ENCODE results near the gene SGK1. TPM values are rescaled to one million over a fixed set of nuclear protein-coding genes. Genes with fewer than 3 reads are reported as not detected.
"Not testable (repeated sequence)": the region's sequence is repeated elsewhere in the genome, so short reads cannot be mapped to it uniquely, and the experiment has no call there.

Gene SGK1
- total and polyA plus RNA-seq, 5 donors = 21.7 to 55.3 (median 42.0) TPM

DNA sequence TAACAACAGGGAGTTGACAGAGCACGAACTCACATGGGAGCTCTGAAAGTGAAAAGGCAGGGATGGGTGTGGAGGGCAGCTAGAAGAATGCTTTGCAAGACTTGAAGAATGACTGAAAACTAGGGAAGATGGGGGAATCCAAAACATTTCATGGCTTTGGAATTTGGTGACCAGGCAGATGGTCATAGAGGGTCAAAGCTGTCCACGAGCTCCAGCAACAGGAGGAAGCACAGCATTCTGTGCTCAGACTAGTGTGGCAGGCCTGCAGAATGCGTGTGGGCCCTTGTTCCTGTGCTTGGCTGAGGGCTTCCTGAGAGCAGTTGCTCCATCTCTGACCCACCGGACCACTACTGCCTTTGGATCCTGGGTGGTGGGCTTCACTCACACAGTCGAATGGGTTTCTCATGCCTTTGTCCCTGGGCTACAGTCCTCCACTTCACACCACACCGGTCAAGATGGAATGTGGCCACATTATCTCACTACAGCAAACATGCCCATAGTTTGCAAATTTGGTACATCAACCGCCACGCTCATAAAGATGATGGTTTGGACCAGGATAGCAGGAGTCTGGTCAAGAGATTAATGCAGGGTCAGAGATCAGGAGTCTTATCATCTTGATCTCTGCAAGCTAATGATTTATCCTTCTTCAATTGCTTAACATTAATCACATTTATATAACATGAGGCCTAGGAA, 100.7 kb downstream of the SGK1 start:
- intact Hi-C loops (cut with DNase I) = no loop called here
- WGBS = 94% methylated on average over 8 of the region's 8 CpGs
- DNase-seq = no peak
- Histone ChIP-seq H3K4me1 (ENCODE audit: control insufficient read depth, insufficient read depth, low read length) (no peaks in the 10 kb centered on the region), H3K9me3 (ENCODE audit: control insufficient read depth, low read length) (no peaks in the 10 kb centered on the region), H3K4me3 (ENCODE audit: low read length) (no peak overlapping the region), H3K27ac (ENCODE audit: low read length) (no peak overlapping the region), H3K27me3 (ENCODE audit: control insufficient read depth, insufficient read depth) (no peaks in the 10 kb centered on the region)
- ATAC-seq = no peak

- Histone ChIP-seq H3K27ac (ENCODE audit: low read length) (no peak overlapping the region), H3K4me3 (ENCODE audit: low read length) (no peak overlapping the region), H3K27me3 (ENCODE audit: control insufficient read depth, insufficient read depth) (no peaks in the 10 kb centered on the region), H3K4me1 (ENCODE audit: control insufficient read depth, insufficient read depth, low read length) (no peaks in the 10 kb centered on the region), H3K9me3 (ENCODE audit: control insufficient read depth, low read length) (no peaks in the 10 kb centered on the region)
- intact Hi-C loops (cut with DNase I) = no loop called here
- ATAC-seq (no peak), DNase-seq (no peak)
- WGBS = 79% methylated on average over 5 of the region's 5 CpGs
Observed at GRCh38 chr6:134216301-134217010, 101.5 kb downstream of the SGK1 start.

DNA sequence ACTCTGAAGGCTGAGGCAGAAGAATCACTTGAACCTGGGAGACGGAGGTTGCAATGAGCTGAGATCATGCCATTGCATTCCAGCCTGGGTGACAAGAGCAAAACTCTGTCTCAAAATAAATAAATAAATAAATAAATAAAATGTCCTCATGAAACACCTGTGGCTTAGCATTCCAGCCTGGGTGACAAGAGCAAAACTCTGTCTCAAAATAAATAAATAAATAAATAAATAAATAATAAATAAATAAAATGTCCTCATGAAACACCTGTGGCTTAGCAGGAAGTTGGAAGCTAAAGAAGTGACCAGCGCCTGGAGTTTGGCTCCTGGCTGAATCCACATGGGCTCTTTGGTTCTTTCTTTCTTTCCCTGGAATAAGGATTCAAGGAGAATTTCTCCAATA, 104.5 kb downstream of the SGK1 start:
- H3K4me3 ChIP-seq (ENCODE audit: low read length); DNase-seq; H3K27ac ChIP-seq (ENCODE audit: low read length); H3K27me3 ChIP-seq (ENCODE audit: control insufficient read depth, insufficient read depth); intact Hi-C loops (cut with DNase I); ATAC-seq; H3K9me3 ChIP-seq (ENCODE audit: control insufficient read depth, low read length); H3K4me1 ChIP-seq (ENCODE audit: control insufficient read depth, insufficient read depth, low read length): not testable (repeated sequence)
- WGBS = 97% methylated on average over 2 of the region's 2 CpGs

- Histone ChIP-seq H3K27ac (ENCODE audit: low read length) (no peak overlapping the region), H3K9me3 (ENCODE audit: control insufficient read depth, low read length) (no peaks in the 10 kb centered on the region), H3K4me1 (ENCODE audit: control insufficient read depth, insufficient read depth, low read length) (no peaks in the 10 kb centered on the region), H3K4me3 (ENCODE audit: low read length) (no peak overlapping the region), H3K27me3 (ENCODE audit: control insufficient read depth, insufficient read depth) (no peaks in the 10 kb centered on the region)
- no peak for ATAC-seq
- 79% methylated on average over 3 of the region's 3 CpGs for WGBS
- DNase-seq = no peak
- intact Hi-C loops (cut with DNase I) = no loop called here
Observed at GRCh38 chr6:134211297-134211696, 106.6 kb downstream of the SGK1 start.

DNA sequence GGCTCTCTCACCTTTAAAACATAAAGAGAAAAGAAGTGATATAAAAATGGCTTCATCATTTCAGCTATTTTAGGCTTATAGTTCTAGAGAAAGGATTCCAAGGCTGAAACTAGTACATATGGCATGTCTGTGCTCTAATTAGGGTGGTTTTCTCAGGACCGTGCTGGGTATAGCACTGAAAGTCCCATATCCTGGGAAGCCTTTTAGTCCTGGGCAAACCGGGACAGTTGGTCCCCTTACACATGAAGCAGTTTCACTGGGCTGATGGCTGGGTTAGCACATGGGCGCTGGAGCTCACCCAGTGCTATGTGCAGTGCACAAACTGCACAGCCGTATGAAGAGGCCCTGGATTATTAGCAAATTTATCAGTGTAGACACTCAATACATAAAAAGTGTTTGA, 110.5 kb downstream of the SGK1 start:
- 90% methylated on average over 4 of the region's 4 CpGs for WGBS
- Histone ChIP-seq H3K4me3 (ENCODE audit: low read length) (no peak overlapping the region), H3K27me3 (ENCODE audit: control insufficient read depth, insufficient read depth) (no peaks in the 10 kb centered on the region), H3K9me3 (ENCODE audit: control insufficient read depth, low read length) (no peaks in the 10 kb centered on the region), H3K27ac (ENCODE audit: low read length) (no peak overlapping the region), H3K4me1 (ENCODE audit: control insufficient read depth, insufficient read depth, low read length) (no peaks in the 10 kb centered on the region)
- DNase-seq (no peak), ATAC-seq (no peak)
- intact Hi-C loops (cut with DNase I) = no loop called here

- intact Hi-C loops (cut with DNase I) = no loop called here
- Histone ChIP-seq H3K27ac (ENCODE audit: low read length) (no peak overlapping the region), H3K9me3 (ENCODE audit: control insufficient read depth, low read length) (no peaks in the 10 kb centered on the region), H3K4me3 (ENCODE audit: low read length) (no peak overlapping the region), H3K4me1 (ENCODE audit: control insufficient read depth, insufficient read depth, low read length) (no peaks in the 10 kb centered on the region), H3K27me3 (ENCODE audit: control insufficient read depth, insufficient read depth) (no peaks in the 10 kb centered on the region)
- 94% methylated on average over 4 of the region's 4 CpGs for WGBS
- DNase-seq = no peak
- ATAC-seq = no peak
Observed at GRCh38 chr6:134205366-134205765, 112.5 kb downstream of the SGK1 start.

GRCh38 chr6:134204759-134205158, 113.2 kb downstream of the SGK1 start:
- H3K27ac ChIP-seq (ENCODE audit: low read length); DNase-seq; H3K4me1 ChIP-seq (ENCODE audit: control insufficient read depth, insufficient read depth, low read length); H3K27me3 ChIP-seq (ENCODE audit: control insufficient read depth, insufficient read depth); H3K4me3 ChIP-seq (ENCODE audit: low read length); intact Hi-C loops (cut with DNase I); H3K9me3 ChIP-seq (ENCODE audit: control insufficient read depth, low read length); ATAC-seq: not testable (repeated sequence)
- 100% methylated on average over 1 of the region's 1 CpG for WGBS

DNA sequence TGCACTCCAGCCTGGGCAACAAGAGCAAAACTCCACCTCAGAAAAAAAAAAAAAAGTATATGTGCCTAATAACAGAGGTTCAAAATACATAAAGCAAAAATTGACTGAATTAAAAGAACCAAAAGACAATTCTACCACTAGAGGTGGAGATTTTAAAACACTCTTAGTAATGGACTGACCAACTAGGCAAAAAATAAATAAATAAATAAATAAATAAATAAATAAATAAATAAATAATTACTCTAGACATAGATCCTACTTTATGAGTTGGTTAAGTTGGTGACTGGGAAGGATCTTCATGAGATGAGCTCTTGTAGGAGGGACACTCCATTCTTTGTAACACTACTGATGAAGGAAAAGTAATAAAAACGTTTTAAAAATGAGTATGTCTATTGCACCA, 113.9 kb downstream of the SGK1 start:
- H3K4me3 ChIP-seq (ENCODE audit: low read length) = no peak overlapping the region
- H3K9me3 ChIP-seq (ENCODE audit: control insufficient read depth, low read length) = no peaks in the 10 kb centered on the region
- ATAC-seq = no peak
- no peak overlapping the region for H3K27ac ChIP-seq (ENCODE audit: low read length)
- DNase-seq = no peak
- no peaks in the 10 kb centered on the region for H3K4me1 ChIP-seq (ENCODE audit: control insufficient read depth, insufficient read depth, low read length)
- H3K27me3 ChIP-seq (ENCODE audit: control insufficient read depth, insufficient read depth) = no peaks in the 10 kb centered on the region
- WGBS = 85% methylated on average over 1 of the region's 1 CpG
- intact Hi-C loops (cut with DNase I) = no loop called here

- 84% methylated on average over 5 of the region's 5 CpGs for WGBS
Observed at GRCh38 chr6:134201716-134202115, 116.2 kb downstream of the SGK1 start.

GRCh38 chr6:134199848-134200606, 117.9 kb downstream of the SGK1 start:
- 90% methylated on average over 5 of the region's 5 CpGs for WGBS
- Histone ChIP-seq H3K9me3 (ENCODE audit: control insufficient read depth, low read length) (no peaks in the 10 kb centered on the region), H3K27ac (ENCODE audit: low read length) (no peak overlapping the region), H3K4me3 (ENCODE audit: low read length) (no peak overlapping the region), H3K4me1 (ENCODE audit: control insufficient read depth, insufficient read depth, low read length) (no peaks in the 10 kb centered on the region), H3K27me3 (ENCODE audit: control insufficient read depth, insufficient read depth) (no peaks in the 10 kb centered on the region)
- no peak for ATAC-seq
- DNase-seq = no peak
- intact Hi-C loops (cut with DNase I) = no loop called here

More at GRCh38 chr6:134201716-134202115, 116.2 kb downstream of the SGK1 start:
- H3K9me3 ChIP-seq (ENCODE audit: control insufficient read depth, low read length) = no peaks in the 10 kb centered on the region
- intact Hi-C loops (cut with DNase I) = no loop called here
- no peaks in the 10 kb centered on the region for H3K27me3 ChIP-seq (ENCODE audit: control insufficient read depth, insufficient read depth)
- H3K27ac ChIP-seq (ENCODE audit: low read length) = no peak overlapping the region
- no peak overlapping the region for H3K4me3 ChIP-seq (ENCODE audit: low read length)
- H3K4me1 ChIP-seq (ENCODE audit: control insufficient read depth, insufficient read depth, low read length) = no peaks in the 10 kb centered on the region
- ATAC-seq (no peak), DNase-seq (no peak)

DNA sequence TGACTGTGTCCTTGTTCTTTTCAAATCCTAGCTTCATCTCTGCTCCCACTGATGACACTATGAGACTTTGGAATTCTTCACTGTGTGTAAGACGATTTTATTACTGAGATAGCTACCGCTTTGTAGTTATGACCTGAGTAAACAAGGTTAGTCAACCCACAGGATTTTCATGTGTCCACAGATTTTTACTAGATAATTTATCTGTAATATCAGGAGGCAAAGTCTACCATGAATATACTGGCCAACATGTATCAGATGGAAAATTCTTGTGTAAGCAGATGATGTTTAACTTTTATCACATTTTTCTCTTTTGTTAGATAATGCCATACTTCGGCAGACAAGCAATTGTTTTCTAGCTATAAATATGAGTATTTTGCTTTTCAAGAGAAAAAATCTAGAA, 119.8 kb downstream of the SGK1 start:
- ATAC-seq = no peak
- no peak for DNase-seq
- H3K9me3 ChIP-seq (ENCODE audit: control insufficient read depth, low read length) = no peaks in the 10 kb centered on the region
- H3K27ac ChIP-seq (ENCODE audit: low read length) = no peak overlapping the region
- no peaks in the 10 kb centered on the region for H3K4me1 ChIP-seq (ENCODE audit: control insufficient read depth, insufficient read depth, low read length)
- 95% methylated on average over 3 of the region's 3 CpGs for WGBS
- H3K4me3 ChIP-seq (ENCODE audit: low read length) = no peak overlapping the region
- no peaks in the 10 kb centered on the region for H3K27me3 ChIP-seq (ENCODE audit: control insufficient read depth, insufficient read depth)
- intact Hi-C loops (cut with DNase I) = no loop called here
